Mucosa of descending colon (tissue), 3 donors: ENCODE measurements around the gene KCNK3. TPM values are rescaled to one million over a fixed set of nuclear protein-coding genes. Genes with fewer than 3 reads are reported as not detected.

ENCODE experiments used
- ATAC-seq: fragments of 200-7000 bp; cut with Tn5 transposase; one replicate; pipeline ENCODE4 v1.9.1; 2020; ENCODE audit warnings: mild to moderate bottlenecking, moderate library complexity
- DNase-seq, 3 donors: peaks; one replicate each; pipeline ENCODE4 v3.0.0-alpha.2; 2020
- H3K36me3 ChIP-seq: fragments of 200-600 bp; one replicate; pipeline ENCODE4 v1.8.0; 2021; ENCODE audit warnings: low read depth, mild to moderate bottlenecking
- H3K4me1 ChIP-seq: fragments of 200-600 bp; one replicate; pipeline ENCODE4 v1.8.0; 2021; ENCODE audit warnings: low read depth, mild to moderate bottlenecking
- H3K4me3 ChIP-seq: fragments of 200-600 bp; one replicate; pipeline ENCODE4 v1.8.0; 2021; ENCODE audit warnings: mild to moderate bottlenecking
- H3K9me3 ChIP-seq: fragments of 200-600 bp; one replicate; pipeline ENCODE4 v1.8.0; 2021; ENCODE audit warnings: mild to moderate bottlenecking
- intact Hi-C, 2 donors: fragments of 100-400 bp; cut with DNase I in 1 of 2; cut with micrococcal nuclease in 1 of 2; formaldehyde crosslinking; loops; one replicate each; pipeline versions ENCODE4 v1.11.0 to v1.11.1; 2022; cut with DNase I, micrococcal nuclease
- total RNA-seq, 3 donors: library from RNA; stranded (reverse); fragmentation: NEBNext Ultra II Directional in 2 of 3; extraction: Animal tissue kit (Norgen Biotek cat#: 25700) in 2 of 3; gene quantifications; one replicate each; pipeline versions ENCODE4 v1.2.1 to v1.2.4, GENCODE V29; 2021 to 2023
- TF ChIP-seq, protein P1 (sequence below): fragments of 200-600 bp; IDR thresholded peaks from one replicate; pipeline ENCODE4 v1.8.0; 2022; ENCODE audit warnings: antibody characterized with exemption, mild to moderate bottlenecking
- donor health status: DM: no; HTN: no; CAD: no; lungs with moderate emphysema.
- donor health status: DM: no; HTN: no; CAD: no.
- donor health status: DM: no; HTN: yes; CAD: no.

KCNK3 gene
- total RNA-seq, 3 donors from 2014 or later: 0.64 to 11.0 (median 0.92) TPM

DNA sequence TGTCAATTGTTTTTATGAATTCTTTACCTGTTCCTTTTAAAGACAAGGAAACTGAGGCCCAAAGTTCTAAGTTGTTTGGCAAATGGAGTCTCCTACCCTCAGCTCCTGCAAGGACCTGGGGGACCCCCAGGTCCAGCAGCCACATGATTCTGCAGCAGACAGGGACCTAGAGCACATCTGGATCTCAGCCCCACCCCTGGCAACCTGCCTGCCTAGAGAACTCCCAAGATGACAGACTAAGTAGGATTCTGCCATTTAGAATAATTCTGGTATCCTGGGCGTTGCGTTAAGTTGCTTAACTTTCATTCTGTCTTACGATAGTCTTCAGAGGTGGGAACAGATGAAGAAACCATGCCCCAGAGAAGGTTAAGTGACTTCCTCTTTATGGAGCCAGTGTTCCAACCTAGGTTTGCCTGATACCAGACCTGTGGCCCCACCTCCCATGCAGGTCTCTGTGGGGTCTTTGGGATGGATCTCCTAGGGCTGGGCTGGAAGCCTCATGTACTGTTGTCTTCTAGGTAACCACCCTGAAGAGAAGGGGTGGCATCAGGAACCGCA, 87.8 kb downstream of the KCNK3 start:
- no peaks in the 10 kb centered on the region for H3K36me3 ChIP-seq
- no peak for ATAC-seq

More for the DNA sequence above, 87.8 kb downstream of the KCNK3 start:
- TF ChIP-seq, protein P1, sequence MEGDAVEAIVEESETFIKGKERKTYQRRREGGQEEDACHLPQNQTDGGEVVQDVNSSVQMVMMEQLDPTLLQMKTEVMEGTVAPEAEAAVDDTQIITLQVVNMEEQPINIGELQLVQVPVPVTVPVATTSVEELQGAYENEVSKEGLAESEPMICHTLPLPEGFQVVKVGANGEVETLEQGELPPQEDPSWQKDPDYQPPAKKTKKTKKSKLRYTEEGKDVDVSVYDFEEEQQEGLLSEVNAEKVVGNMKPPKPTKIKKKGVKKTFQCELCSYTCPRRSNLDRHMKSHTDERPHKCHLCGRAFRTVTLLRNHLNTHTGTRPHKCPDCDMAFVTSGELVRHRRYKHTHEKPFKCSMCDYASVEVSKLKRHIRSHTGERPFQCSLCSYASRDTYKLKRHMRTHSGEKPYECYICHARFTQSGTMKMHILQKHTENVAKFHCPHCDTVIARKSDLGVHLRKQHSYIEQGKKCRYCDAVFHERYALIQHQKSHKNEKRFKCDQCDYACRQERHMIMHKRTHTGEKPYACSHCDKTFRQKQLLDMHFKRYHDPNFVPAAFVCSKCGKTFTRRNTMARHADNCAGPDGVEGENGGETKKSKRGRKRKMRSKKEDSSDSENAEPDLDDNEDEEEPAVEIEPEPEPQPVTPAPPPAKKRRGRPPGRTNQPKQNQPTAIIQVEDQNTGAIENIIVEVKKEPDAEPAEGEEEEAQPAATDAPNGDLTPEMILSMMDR: no peak
- intact Hi-C loops: no loop called here
- Histone ChIP-seq H3K4me1 (peaks cover 12% of the 10 kb centered on the region), H3K9me3 (no peaks in the 10 kb centered on the region), H3K4me3 (no peak overlapping the region)
- no peak for DNase-seq

Other genes with a start within 250 kb of the KCNK3 start
- under 1 TPM in 1 of 3 donors, not detected in 2; 0.60 TPM for gene OTOF, start 214.6 kb upstream of the KCNK3 start, total RNA-seq
- gene CIB4, start 51.4 kb upstream of the KCNK3 start, total RNA-seq: under 1 TPM in 1 of 3 donors, not detected in 2; 0.60 TPM
- gene SLC35F6, start 71.6 kb downstream of the KCNK3 start, total RNA-seq: 10 to 100 TPM; 27.4 to 33.4 (median 33.3) TPM
- gene CENPA, start 93.3 kb downstream of the KCNK3 start, total RNA-seq: 10 to 100 TPM in 1 of 3 donors, 1 to 10 TPM in 2; 1.0 to 10.1 (median 1.7) TPM
- gene DPYSL5, start 155.4 kb downstream of the KCNK3 start, total RNA-seq: 1 to 10 TPM in 1 of 3 donors, under 1 TPM in 2; 0.24 to 1.3 (median 0.38) TPM